Measurements from ENCODE around the gene ARFGAP1. TPM values are rescaled to one million over a fixed set of nuclear protein-coding genes. Genes with fewer than 3 reads are reported as not detected.
A peak's percentile ranks its signal among the peaks of the same experiment; 100 is the strongest.

Gene ARFGAP1
- total RNA-seq, 4 donors from 2014 or later, result 70.7 to 75.7 (median 72.7) TPM

DNA sequence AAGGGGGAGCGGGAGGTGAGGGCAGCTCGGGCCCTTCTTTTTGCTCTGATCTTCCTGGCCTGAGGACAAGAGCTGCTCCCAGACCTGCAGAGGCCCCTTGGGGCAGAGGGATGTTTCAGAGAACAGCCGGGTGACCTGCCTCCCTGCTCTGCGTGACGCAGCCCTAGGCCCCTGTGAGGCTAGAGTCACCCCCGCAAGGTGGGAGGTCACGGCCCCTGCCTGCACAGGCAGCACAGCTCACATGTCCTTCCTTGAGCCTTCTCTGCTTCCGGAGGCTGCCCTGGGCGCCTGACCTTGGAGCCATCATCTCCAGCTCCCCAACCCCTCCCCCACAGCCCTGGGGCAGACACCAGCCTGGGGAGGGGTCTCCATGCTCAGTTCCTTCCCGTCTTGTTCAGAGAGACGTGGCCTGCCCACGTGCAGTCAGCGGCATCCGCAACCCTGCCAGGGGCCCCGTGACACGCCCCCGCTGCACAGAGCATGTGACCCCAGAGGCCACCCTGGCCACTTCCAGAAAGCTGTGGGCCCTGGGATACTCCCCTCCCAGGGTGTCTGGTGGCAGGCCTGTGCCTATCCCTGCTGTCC lies 37.1 kb upstream of the ARFGAP1 start, which contains the start of gene BIRC7:
BIRC7 (plus strand) TSS at position 507 of the 585 bp plus-strand sequence. CDS start 192 bp downstream, outside the sequence.
- H3K9me3 ChIP-seq, result no peaks in the 10 kb centered on the region
- H3K27me3 ChIP-seq, result no peaks in the 10 kb centered on the region
- no peak within 1 kb of the TSS for H3K27ac ChIP-seq
- H3K4me3 ChIP-seq (replicated peaks in 1 of 3), result no peak within 1 kb of the TSS
- DNase-seq, result no peak
- TF ChIP-seq CTCF (IDR thresholded peaks at IDR 0.05), result no peak
- no peak for TF ChIP-seq POLR2A (IDR thresholded peaks at IDR 0.05)
- WGBS, 2 donors, result 66 to 96% methylated on average over 5 to 15 of the region's 17 CpGs
- intact Hi-C loops (cut with DNase I), result loop anchor here (5.0 kb wide), 1 partner anchor 48 kb away; no protein-coding TSS in a partner anchor
- H3K36me3 ChIP-seq, result no peaks in the 10 kb centered on the region
- peaks cover 7 to 18% of the 10 kb centered on the region in 2 donors for H3K4me1 ChIP-seq

DNA sequence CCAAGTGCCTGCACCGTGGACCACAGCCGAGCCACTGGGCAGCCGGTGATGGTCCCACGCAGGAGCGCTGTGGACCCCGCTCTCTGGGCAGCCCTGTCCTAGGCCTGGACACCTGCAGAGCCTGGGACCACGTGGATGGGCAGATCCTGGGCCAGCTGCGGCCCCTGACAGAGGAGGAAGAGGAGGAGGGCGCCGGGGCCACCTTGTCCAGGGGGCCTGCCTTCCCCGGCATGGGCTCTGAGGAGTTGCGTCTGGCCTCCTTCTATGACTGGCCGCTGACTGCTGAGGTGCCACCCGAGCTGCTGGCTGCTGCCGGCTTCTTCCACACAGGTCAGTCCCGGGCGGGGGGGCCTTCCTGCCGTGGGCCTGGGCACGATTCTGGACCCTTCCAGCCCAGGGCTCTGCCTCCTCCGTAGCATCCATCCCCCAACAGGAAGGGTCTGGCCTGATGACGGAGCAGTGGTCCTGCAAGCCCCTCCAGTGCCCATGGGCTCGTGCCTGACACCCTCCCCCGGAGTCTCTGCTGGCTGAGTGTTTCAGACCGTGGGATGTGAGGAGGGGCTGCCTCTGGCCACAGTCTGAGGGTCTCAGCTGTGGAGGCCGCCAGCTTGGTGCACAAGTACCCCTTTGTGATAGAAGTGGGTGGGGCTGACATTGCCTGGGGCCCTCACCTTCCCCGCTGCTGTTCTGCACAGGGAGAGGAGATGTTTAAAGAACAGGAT lies 36.3 kb upstream of the ARFGAP1 start:
- 89 to 95% methylated on average over 4 to 16 of the region's 26 CpGs for WGBS, 2 donors
- Histone ChIP-seq H3K36me3 (no peaks in the 10 kb centered on the region), H3K4me1 (peaks cover 14 to 26% of the 10 kb centered on the region in 2 donors), H3K4me3 (replicated peaks in 1 of 3) (no peak overlapping the region), H3K27me3 (no peaks in the 10 kb centered on the region), H3K27ac (no peak overlapping the region), H3K9me3 (no peaks in the 10 kb centered on the region)
- intact Hi-C loops (cut with DNase I), result loop anchor here (5.0 kb wide), 1 partner anchor 49 kb away; no protein-coding TSS in a partner anchor
- TF ChIP-seq CTCF (IDR thresholded peaks at IDR 0.05) (no peak), POLR2A (IDR thresholded peaks at IDR 0.05) (no peak)
- DNase-seq, result no peak

DNA sequence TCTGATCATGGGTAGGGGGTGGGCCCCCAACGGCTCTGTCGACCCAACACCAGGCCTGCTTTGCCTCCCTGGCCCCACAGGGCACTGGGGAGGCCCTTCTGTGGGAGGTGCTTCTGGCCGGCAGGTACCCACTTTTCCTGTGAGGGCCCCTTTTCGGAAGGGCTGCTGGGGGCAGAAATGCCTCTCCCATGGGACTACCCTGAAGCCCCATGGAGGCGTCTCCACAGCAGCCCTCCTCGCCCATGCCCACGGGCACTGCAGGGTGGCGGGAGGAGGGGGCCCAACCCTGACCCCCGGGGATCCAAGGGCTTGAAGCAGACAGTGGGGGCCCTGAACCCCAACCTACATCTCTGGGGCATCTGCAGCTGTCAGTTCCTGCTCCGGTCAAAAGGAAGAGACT lies 34.6 kb upstream of the ARFGAP1 start:
- H3K27me3 ChIP-seq, result no peaks in the 10 kb centered on the region
- H3K4me3 ChIP-seq (replicated peaks in 1 of 3), result no peak overlapping the region
- WGBS, 2 donors, result no CpG with 5 or more reads among the region's 10 CpGs
- TF ChIP-seq POLR2A (IDR thresholded peaks at IDR 0.05) (no peak), CTCF (IDR thresholded peaks at IDR 0.05) (no peak)
- H3K9me3 ChIP-seq, result no peaks in the 10 kb centered on the region
- intact Hi-C loops (cut with DNase I), result loop anchor here (5.0 kb wide), 1 partner anchor 51 kb away; no protein-coding TSS in a partner anchor
- peaks cover 26 to 40% of the 10 kb centered on the region in 2 donors for H3K4me1 ChIP-seq
- no peaks in the 10 kb centered on the region for H3K36me3 ChIP-seq
- DNase-seq, result no peak
- H3K27ac ChIP-seq, result peak overlapping the region in 1 of 3 donors; percentile 28

DNA sequence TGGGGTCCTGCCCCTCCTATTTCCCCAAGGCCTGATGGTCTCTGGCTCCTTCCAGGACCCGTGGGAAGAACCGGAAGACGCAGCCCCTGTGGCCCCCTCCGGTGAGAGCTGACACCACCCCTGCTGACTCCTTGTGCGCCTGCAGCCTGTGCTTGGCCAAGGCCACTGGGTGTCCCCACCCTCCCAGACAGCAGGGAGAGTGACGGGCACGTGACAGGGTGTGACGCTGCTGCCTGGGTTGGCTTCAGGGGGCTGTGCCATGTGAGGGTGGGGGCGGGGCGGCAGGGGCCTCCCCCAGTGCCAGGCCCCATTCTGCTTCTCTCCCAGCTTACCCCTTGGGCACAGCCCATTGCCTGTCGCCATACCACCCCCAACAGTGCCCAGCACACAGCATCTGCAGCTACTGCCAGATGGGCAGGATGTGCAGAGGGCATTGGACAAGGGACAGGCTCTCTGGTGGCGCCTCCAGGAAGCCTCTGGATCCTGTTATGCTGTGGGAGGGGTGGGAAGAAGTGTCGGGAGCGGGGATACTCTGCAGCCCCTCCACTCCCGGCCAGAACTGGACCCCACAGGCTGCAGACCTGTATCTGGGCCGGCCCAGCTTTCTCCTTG lies 34.0 kb upstream of the ARFGAP1 start:
- WGBS, 2 donors, result 73 to 82% methylated on average over 7 to 8 of the region's 16 CpGs
- peaks cover 26 to 40% of the 10 kb centered on the region in 2 donors for H3K4me1 ChIP-seq
- no peaks in the 10 kb centered on the region for H3K27me3 ChIP-seq
- H3K27ac ChIP-seq, result peak overlapping the region in 1 of 3 donors; percentile 28
- TF ChIP-seq POLR2A (IDR thresholded peaks at IDR 0.05), result no peak
- no peak for TF ChIP-seq CTCF (IDR thresholded peaks at IDR 0.05)
- DNase-seq, result no peak
- H3K4me3 ChIP-seq (replicated peaks in 1 of 3), result no peak overlapping the region
- H3K9me3 ChIP-seq, result no peaks in the 10 kb centered on the region
- H3K36me3 ChIP-seq, result no peaks in the 10 kb centered on the region
- intact Hi-C loops (cut with DNase I), result loop anchor here (5.0 kb wide), 1 partner anchor 51 kb away; no protein-coding TSS in a partner anchor
